ENCODE data around the gene PCDHA1. TPM values are rescaled to one million over a fixed set of nuclear protein-coding genes. Genes with fewer than 3 reads are reported as not detected.

Gene PCDHA1
- total and polyA plus RNA-seq, 2 of the 13 experiments (the other 11 are each of a cell fraction or from before 2014, with no cell fraction given) = not detected

- TF ChIP-seq ZNF552 (CRISPR knock-in tag; IDR thresholded peaks at IDR 0.05; ENCODE audit: borderline replicate concordance) = no peak
- TF ChIP-seq, protein P1, sequence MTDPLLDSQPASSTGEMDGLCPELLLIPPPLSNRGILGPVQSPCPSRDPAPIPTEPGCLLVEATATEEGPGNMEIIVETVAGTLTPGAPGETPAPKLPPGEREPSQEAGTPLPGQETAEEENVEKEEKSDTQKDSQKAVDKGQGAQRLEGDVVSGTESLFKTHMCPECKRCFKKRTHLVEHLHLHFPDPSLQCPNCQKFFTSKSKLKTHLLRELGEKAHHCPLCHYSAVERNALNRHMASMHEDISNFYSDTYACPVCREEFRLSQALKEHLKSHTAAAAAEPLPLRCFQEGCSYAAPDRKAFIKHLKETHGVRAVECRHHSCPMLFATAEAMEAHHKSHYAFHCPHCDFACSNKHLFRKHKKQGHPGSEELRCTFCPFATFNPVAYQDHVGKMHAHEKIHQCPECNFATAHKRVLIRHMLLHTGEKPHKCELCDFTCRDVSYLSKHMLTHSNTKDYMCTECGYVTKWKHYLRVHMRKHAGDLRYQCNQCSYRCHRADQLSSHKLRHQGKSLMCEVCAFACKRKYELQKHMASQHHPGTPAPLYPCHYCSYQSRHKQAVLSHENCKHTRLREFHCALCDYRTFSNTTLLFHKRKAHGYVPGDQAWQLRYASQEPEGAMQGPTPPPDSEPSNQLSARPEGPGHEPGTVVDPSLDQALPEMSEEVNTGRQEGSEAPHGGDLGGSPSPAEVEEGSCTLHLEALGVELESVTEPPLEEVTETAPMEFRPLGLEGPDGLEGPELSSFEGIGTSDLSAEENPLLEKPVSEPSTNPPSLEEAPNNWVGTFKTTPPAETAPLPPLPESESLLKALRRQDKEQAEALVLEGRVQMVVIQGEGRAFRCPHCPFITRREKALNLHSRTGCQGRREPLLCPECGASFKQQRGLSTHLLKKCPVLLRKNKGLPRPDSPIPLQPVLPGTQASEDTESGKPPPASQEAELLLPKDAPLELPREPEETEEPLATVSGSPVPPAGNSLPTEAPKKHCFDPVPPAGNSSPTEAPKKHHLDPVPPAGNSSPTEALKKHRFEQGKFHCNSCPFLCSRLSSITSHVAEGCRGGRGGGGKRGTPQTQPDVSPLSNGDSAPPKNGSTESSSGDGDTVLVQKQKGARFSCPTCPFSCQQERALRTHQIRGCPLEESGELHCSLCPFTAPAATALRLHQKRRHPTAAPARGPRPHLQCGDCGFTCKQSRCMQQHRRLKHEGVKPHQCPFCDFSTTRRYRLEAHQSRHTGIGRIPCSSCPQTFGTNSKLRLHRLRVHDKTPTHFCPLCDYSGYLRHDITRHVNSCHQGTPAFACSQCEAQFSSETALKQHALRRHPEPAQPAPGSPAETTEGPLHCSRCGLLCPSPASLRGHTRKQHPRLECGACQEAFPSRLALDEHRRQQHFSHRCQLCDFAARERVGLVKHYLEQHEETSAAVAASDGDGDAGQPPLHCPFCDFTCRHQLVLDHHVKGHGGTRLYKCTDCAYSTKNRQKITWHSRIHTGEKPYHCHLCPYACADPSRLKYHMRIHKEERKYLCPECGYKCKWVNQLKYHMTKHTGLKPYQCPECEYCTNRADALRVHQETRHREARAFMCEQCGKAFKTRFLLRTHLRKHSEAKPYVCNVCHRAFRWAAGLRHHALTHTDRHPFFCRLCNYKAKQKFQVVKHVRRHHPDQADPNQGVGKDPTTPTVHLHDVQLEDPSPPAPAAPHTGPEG (CRISPR knock-in tag; IDR thresholded peaks at IDR 0.05) = no peak
- TF ChIP-seq GATAD2A (CRISPR knock-in tag; IDR thresholded peaks at IDR 0.05) = no peak
Observed at GRCh38 chr5:141001446-141001843, 215.5 kb downstream of the PCDHA1 start (continued).

GRCh38 chr5:141001844-141002604 is 216.1 kb downstream of the PCDHA1 start:
- no peak for FAIRE-seq
- Histone ChIP-seq H3K79me2 (ENCODE audit: insufficient read depth, low read length) (no peaks in the 10 kb centered on the region), H3K27ac (ENCODE audit: extremely low read length, insufficient read depth, low read length) (no peak overlapping the region), H3K4me2 (ENCODE audit: low read depth, low read length) (no peak overlapping the region), H3K9me3 (ENCODE audit: low read length) (no peaks in the 10 kb centered on the region), H3K36me3 (replicated peaks in 1 of 2; ENCODE audit: control insufficient read depth in 1 of 2, insufficient read depth in 2 of 2, low read length in 2 of 2) (no peaks in the 10 kb centered on the region), H3K9ac (ENCODE audit: insufficient read depth, low read depth, low read length) (no peak overlapping the region), H3K27me3 (ENCODE audit: control insufficient read depth in 1 of 2, insufficient read depth in 2 of 2, low read length in 2 of 2) (peaks cover 1 to 6% of the 10 kb centered on the region in 2 experiments; a peak in 1 of 5 replicates), H3K4me1 (ENCODE audit: insufficient read depth, low read length) (no peaks in the 10 kb centered on the region), H3K4me3 (replicated peaks in 1 of 3; ENCODE audit: insufficient read depth in 1 of 3, low read depth in 2 of 3, low read length in 3 of 3) (no peak overlapping the region), H2AFZ (ENCODE audit: low read length) (no peak overlapping the region), H4K20me1 (ENCODE audit: insufficient read depth, low read length) (no peaks in the 10 kb centered on the region)
- intact Hi-C loops (cut with micrococcal nuclease; ENCODE audit: unreplicated experiment) = no loop called here
- POLR2A ChIA-PET = no interaction called here
- DNase-seq (ENCODE audit: low spot score) = no peak
- no peak for ATAC-seq
- in situ Hi-C loops (cut with HindIII; ENCODE audit: extremely low pct_ligation_motif_present, low pct_unique_long_range_greater_than_20kb) = no loop called here
- 35% methylated on average over 18 of the region's 19 CpGs for WGBS (ENCODE audit: low lambda C conversion rate)
- BruUV-seq (replicated peaks) = no TSS peak
- CTCF ChIA-PET (ENCODE audit: low intra/inter-chr PET ratio, low total read pairs) = no interaction called here
- TF ChIP-seq ZEB1 (IDR thresholded peaks at IDR 0.05; ENCODE audit: insufficient replicate concordance, low read depth) (no peak), ZNF331 (CRISPR knock-in tag; IDR thresholded peaks at IDR 0.05) (no peak), DPF2 (CRISPR knock-in tag; IDR thresholded peaks at IDR 0.05; ENCODE audit: borderline replicate concordance, low read depth) (no peak), ZNF432 (CRISPR knock-in tag; IDR thresholded peaks at IDR 0.05; ENCODE audit: borderline replicate concordance) (no peak), MEIS2 (CRISPR knock-in tag; IDR thresholded peaks at IDR 0.05) (no peak), ZNF337 (CRISPR knock-in tag; IDR thresholded peaks at IDR 0.05; ENCODE audit: borderline replicate concordance, low read depth) (no peak), ZNF230 (CRISPR knock-in tag; IDR thresholded peaks at IDR 0.05) (no peak), KMT2B (CRISPR knock-in tag; IDR thresholded peaks at IDR 0.05) (no peak), U2AF1 (optimal IDR thresholded peaks at IDR 0.05; ENCODE audit: low read depth, low read length) (no peak), ZBTB25 (CRISPR knock-in tag; IDR thresholded peaks at IDR 0.05) (no peak), FOXM1 (CRISPR knock-in tag; IDR thresholded peaks at IDR 0.05) (no peak), SMARCC2 (IDR thresholded peaks at IDR 0.05) (no peak)
- TF ChIP-seq, protein P2, sequence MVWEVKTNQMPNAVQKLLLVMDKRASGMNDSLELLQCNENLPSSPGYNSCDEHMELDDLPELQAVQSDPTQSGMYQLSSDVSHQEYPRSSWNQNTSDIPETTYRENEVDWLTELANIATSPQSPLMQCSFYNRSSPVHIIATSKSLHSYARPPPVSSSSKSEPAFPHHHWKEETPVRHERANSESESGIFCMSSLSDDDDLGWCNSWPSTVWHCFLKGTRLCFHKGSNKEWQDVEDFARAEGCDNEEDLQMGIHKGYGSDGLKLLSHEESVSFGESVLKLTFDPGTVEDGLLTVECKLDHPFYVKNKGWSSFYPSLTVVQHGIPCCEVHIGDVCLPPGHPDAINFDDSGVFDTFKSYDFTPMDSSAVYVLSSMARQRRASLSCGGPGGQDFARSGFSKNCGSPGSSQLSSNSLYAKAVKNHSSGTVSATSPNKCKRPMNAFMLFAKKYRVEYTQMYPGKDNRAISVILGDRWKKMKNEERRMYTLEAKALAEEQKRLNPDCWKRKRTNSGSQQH (CRISPR knock-in tag; IDR thresholded peaks at IDR 0.05; ENCODE audit: low read depth) = no peak
